ENCODE results near the gene SEMA5A. TPM values are rescaled to one million over a fixed set of nuclear protein-coding genes. Genes with fewer than 3 reads are reported as not detected.

Gene SEMA5A
- total RNA-seq = under 1 TPM; 0.48 to 0.52 TPM

GRCh38 chr5:9545992-9546851, at the start of gene SEMA5A:
SEMA5A (minus strand) TSS chr5:9546075; CDS start chr5:9379946, 166,129 bp downstream.
- no peak within 1 kb of the TSS for H3K27ac Mint-ChIP-seq
- H3K27me3 Mint-ChIP-seq = peaks cover 13% of the 10 kb centered on the region
- H3K4me3 Mint-ChIP-seq = peak within 1 kb of the TSS; percentile 71
- peak; percentile 31 for DNase-seq
- no peaks in the 10 kb centered on the region for H3K36me3 Mint-ChIP-seq
- intact Hi-C loops (cut with micrococcal nuclease) = no loop called here
- H3K4me1 Mint-ChIP-seq (ENCODE audit: low read depth) = peaks cover 7% of the 10 kb centered on the region
- ChIA-PET POLR2A (no interaction called here), CTCF (no interaction called here)
- no peaks in the 10 kb centered on the region for H3K9me3 Mint-ChIP-seq

GRCh38 chr5:9594913-9595312, 49.0 kb upstream of the SEMA5A start:
- POLR2A ChIA-PET = no interaction called here
- intact Hi-C loops (cut with micrococcal nuclease) = no loop called here

GRCh38 chr5:9589049-9589835, 43.4 kb upstream of the SEMA5A start:
- intact Hi-C loops (cut with micrococcal nuclease) = no loop called here
- ChIA-PET CTCF (no interaction called here), POLR2A (no interaction called here)
- H3K4me3 Mint-ChIP-seq = no peak overlapping the region
- H3K27me3 Mint-ChIP-seq = no peaks in the 10 kb centered on the region
- DNase-seq = no peak
- no peaks in the 10 kb centered on the region for H3K4me1 Mint-ChIP-seq (ENCODE audit: low read depth)
- no peaks in the 10 kb centered on the region for H3K36me3 Mint-ChIP-seq
- H3K27ac Mint-ChIP-seq = no peak overlapping the region
- H3K9me3 Mint-ChIP-seq = no peaks in the 10 kb centered on the region

More at GRCh38 chr5:9594913-9595312, 49.0 kb upstream of the SEMA5A start:
- H3K9me3 Mint-ChIP-seq = no peaks in the 10 kb centered on the region
- no peaks in the 10 kb centered on the region for H3K4me1 Mint-ChIP-seq (ENCODE audit: low read depth)
- CTCF ChIA-PET = no interaction called here
- no peak overlapping the region for H3K27ac Mint-ChIP-seq
- no peak overlapping the region for H3K4me3 Mint-ChIP-seq
- no peaks in the 10 kb centered on the region for H3K36me3 Mint-ChIP-seq
- no peak for DNase-seq
- H3K27me3 Mint-ChIP-seq = no peaks in the 10 kb centered on the region

GRCh38 chr5:9588254-9588653, 42.4 kb upstream of the SEMA5A start:
- ChIA-PET CTCF (no interaction called here), POLR2A (no interaction called here)
- no peaks in the 10 kb centered on the region for H3K4me1 Mint-ChIP-seq (ENCODE audit: low read depth)
- no peaks in the 10 kb centered on the region for H3K27me3 Mint-ChIP-seq
- no peak overlapping the region for H3K4me3 Mint-ChIP-seq
- H3K9me3 Mint-ChIP-seq = no peaks in the 10 kb centered on the region
- intact Hi-C loops (cut with micrococcal nuclease) = no loop called here
- no peak overlapping the region for H3K27ac Mint-ChIP-seq
- no peak for DNase-seq
- H3K36me3 Mint-ChIP-seq = no peaks in the 10 kb centered on the region

GRCh38 chr5:9587135-9587534, 41.3 kb upstream of the SEMA5A start:
- H3K27me3 Mint-ChIP-seq = no peaks in the 10 kb centered on the region
- ChIA-PET CTCF (no interaction called here), POLR2A (no interaction called here)
- H3K4me1 Mint-ChIP-seq (ENCODE audit: low read depth) = no peaks in the 10 kb centered on the region
- no peak for DNase-seq
- no peaks in the 10 kb centered on the region for H3K9me3 Mint-ChIP-seq
- intact Hi-C loops (cut with micrococcal nuclease) = no loop called here
- H3K27ac Mint-ChIP-seq = no peak overlapping the region
- no peaks in the 10 kb centered on the region for H3K36me3 Mint-ChIP-seq
- H3K4me3 Mint-ChIP-seq = no peak overlapping the region

GRCh38 chr5:9582406-9582805, 36.5 kb upstream of the SEMA5A start:
- CTCF ChIA-PET = no interaction called here
- intact Hi-C loops (cut with micrococcal nuclease) = no loop called here
- Mint-ChIP-seq H3K4me1 (ENCODE audit: low read depth) (no peaks in the 10 kb centered on the region), H3K4me3 (no peak overlapping the region), H3K27me3 (no peaks in the 10 kb centered on the region), H3K27ac (no peak overlapping the region), H3K9me3 (peaks cover 3% of the 10 kb centered on the region), H3K36me3 (no peaks in the 10 kb centered on the region)
- no peak for DNase-seq
- POLR2A ChIA-PET = no interaction called here

GRCh38 chr5:9573796-9574195, 27.9 kb upstream of the SEMA5A start:
- intact Hi-C loops (cut with micrococcal nuclease) = no loop called here
- no peaks in the 10 kb centered on the region for H3K36me3 Mint-ChIP-seq
- ChIA-PET POLR2A (no interaction called here), CTCF (no interaction called here)
- H3K27me3 Mint-ChIP-seq = no peaks in the 10 kb centered on the region
- no peaks in the 10 kb centered on the region for H3K4me1 Mint-ChIP-seq (ENCODE audit: low read depth)
- H3K9me3 Mint-ChIP-seq = peaks cover 5% of the 10 kb centered on the region
- no peak for DNase-seq
- H3K27ac Mint-ChIP-seq = no peak overlapping the region
- H3K4me3 Mint-ChIP-seq = no peak overlapping the region

GRCh38 chr5:9572246-9572645, 26.4 kb upstream of the SEMA5A start:
- no peaks in the 10 kb centered on the region for H3K4me1 Mint-ChIP-seq (ENCODE audit: low read depth)
- ChIA-PET CTCF (interaction anchor here (0.7 kb wide), 1 partner anchor 580 kb away, joined by 4 read pairs; no protein-coding TSS in a partner anchor), POLR2A (no interaction called here)
- no peak overlapping the region for H3K27ac Mint-ChIP-seq
- intact Hi-C loops (cut with micrococcal nuclease) = no loop called here
- H3K36me3 Mint-ChIP-seq = no peaks in the 10 kb centered on the region
- peaks cover 1% of the 10 kb centered on the region for H3K27me3 Mint-ChIP-seq
- DNase-seq = no peak
- H3K4me3 Mint-ChIP-seq = no peak overlapping the region
- H3K9me3 Mint-ChIP-seq = peaks cover 4% of the 10 kb centered on the region

- ChIA-PET POLR2A (no interaction called here), CTCF (no interaction called here)
- DNase-seq = no peak
- H3K27ac Mint-ChIP-seq = no peak overlapping the region
- peaks cover 4% of the 10 kb centered on the region for H3K9me3 Mint-ChIP-seq
- H3K4me1 Mint-ChIP-seq (ENCODE audit: low read depth) = no peaks in the 10 kb centered on the region
- H3K36me3 Mint-ChIP-seq = no peaks in the 10 kb centered on the region
- no peak overlapping the region for H3K4me3 Mint-ChIP-seq
- peaks cover 1% of the 10 kb centered on the region for H3K27me3 Mint-ChIP-seq
- intact Hi-C loops (cut with micrococcal nuclease) = no loop called here
Observed at GRCh38 chr5:9570876-9571275, 25.0 kb upstream of the SEMA5A start.

- H3K9me3 Mint-ChIP-seq = no peaks in the 10 kb centered on the region
- no peak overlapping the region for H3K4me3 Mint-ChIP-seq
- POLR2A ChIA-PET = no interaction called here
- no peak overlapping the region for H3K27ac Mint-ChIP-seq
- no peak for DNase-seq
- CTCF ChIA-PET = no interaction called here
- no peaks in the 10 kb centered on the region for H3K36me3 Mint-ChIP-seq
- peaks cover 1% of the 10 kb centered on the region for H3K27me3 Mint-ChIP-seq
- intact Hi-C loops (cut with micrococcal nuclease) = no loop called here
- H3K4me1 Mint-ChIP-seq (ENCODE audit: low read depth) = no peaks in the 10 kb centered on the region
Observed at GRCh38 chr5:9567039-9567438, 21.2 kb upstream of the SEMA5A start.

GRCh38 chr5:9564752-9565151, 18.9 kb upstream of the SEMA5A start:
- no peaks in the 10 kb centered on the region for H3K9me3 Mint-ChIP-seq
- DNase-seq = no peak
- CTCF ChIA-PET = no interaction called here
- no peaks in the 10 kb centered on the region for H3K4me1 Mint-ChIP-seq (ENCODE audit: low read depth)
- POLR2A ChIA-PET = no interaction called here
- H3K27ac Mint-ChIP-seq = no peak overlapping the region
- H3K27me3 Mint-ChIP-seq = peaks cover 1% of the 10 kb centered on the region
- H3K36me3 Mint-ChIP-seq = no peaks in the 10 kb centered on the region
- intact Hi-C loops (cut with micrococcal nuclease) = no loop called here
- no peak overlapping the region for H3K4me3 Mint-ChIP-seq

GRCh38 chr5:9562141-9562540, 16.3 kb upstream of the SEMA5A start:
- Mint-ChIP-seq H3K4me3 (no peak overlapping the region), H3K36me3 (no peaks in the 10 kb centered on the region), H3K27ac (no peak overlapping the region), H3K27me3 (no peaks in the 10 kb centered on the region), H3K9me3 (no peaks in the 10 kb centered on the region), H3K4me1 (ENCODE audit: low read depth) (no peaks in the 10 kb centered on the region)
- DNase-seq = no peak
- CTCF ChIA-PET = no interaction called here
- POLR2A ChIA-PET = no interaction called here
- intact Hi-C loops (cut with micrococcal nuclease) = no loop called here

GRCh38 chr5:9559965-9560364, 14.1 kb upstream of the SEMA5A start:
- Mint-ChIP-seq H3K36me3 (no peaks in the 10 kb centered on the region), H3K9me3 (no peaks in the 10 kb centered on the region), H3K27me3 (no peaks in the 10 kb centered on the region), H3K4me3 (no peak overlapping the region), H3K4me1 (ENCODE audit: low read depth) (no peaks in the 10 kb centered on the region), H3K27ac (no peak overlapping the region)
- CTCF ChIA-PET = no interaction called here
- no peak for DNase-seq
- intact Hi-C loops (cut with micrococcal nuclease) = no loop called here
- POLR2A ChIA-PET = no interaction called here
